ENCODE measurements around the gene NLN.
"Not testable (repeated sequence)": the region's sequence is repeated elsewhere in the genome, so short reads cannot be mapped to it uniquely, and the experiment has no call there.

NLN gene

DNA sequence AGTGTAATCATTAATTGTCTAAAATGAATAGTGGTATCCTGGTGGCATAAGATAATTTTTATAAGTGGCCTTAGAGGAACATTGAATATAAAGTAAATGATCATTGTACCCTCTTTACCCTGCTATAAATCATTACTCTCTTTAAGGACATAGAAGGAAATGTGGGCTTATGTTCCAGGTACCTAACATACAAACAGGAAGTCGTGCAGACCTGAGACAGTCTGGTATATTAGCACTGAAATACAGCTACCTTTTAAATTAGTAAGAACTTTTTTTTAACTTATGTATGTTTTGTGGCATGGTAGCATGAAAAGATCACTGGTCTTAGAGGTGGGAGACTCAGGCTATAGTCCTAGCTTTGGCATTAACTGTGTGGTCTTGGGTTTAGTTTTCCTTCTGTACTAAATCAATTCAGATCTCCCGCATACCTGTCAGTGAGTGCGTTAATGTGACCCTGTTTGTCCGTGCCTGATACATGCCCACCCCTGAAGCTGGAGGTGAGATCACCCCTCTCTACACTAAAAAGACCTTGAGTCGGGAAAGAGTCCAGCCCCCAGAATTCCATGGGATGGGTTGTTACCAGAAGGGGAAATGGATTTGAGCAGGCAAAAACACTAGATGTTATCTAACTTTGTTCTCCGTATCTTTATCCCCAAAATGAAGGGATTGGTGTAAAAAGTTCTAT, 145.0 kb downstream of the NLN start:
- Histone ChIP-seq H3K4me1 (ENCODE audit: insufficient read depth, low read length) (no peaks in the 10 kb centered on the region), H3K36me3 (ENCODE audit: insufficient read depth, low read depth, low read length) (no peaks in the 10 kb centered on the region), H3K4me3 (ENCODE audit: low read length) (no peak overlapping the region), H3K9ac (ENCODE audit: low read depth, low read length) (no peak overlapping the region), H3K27me3 (ENCODE audit: insufficient read depth, low read length) (no peaks in the 10 kb centered on the region), H3K27ac (ENCODE audit: low read length) (no peak overlapping the region), H3K9me3 (ENCODE audit: insufficient read depth, low read depth, low read length) (no peaks in the 10 kb centered on the region)

DNA sequence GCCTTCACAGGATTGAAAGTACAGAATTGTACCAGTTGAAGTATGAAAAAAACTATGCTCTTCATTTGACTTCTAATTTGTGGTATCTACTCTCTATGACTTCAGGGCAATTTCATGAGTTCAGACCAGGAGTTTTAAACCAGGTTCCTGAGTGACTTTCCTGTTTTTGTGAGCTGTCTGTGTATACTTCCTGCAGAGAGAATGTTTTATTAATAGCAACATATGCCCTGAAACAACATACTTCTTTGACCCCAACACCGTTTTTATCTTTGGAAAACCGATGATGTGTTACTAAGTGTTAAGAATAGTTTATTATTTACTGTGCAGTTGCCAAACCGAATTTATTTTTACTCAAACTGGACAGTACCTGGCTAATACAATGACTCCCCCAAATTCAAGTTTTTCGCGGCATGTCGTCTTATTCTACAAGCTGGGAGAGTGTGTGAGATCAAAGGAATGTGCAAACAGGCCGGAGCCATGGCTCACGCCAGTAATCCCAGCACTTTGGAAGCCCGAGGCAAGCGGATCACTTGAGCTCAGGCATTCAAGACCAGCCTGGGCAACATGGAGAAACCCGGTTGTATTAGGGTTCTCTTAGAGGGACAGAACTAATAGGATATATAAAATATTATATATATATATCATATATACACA, 145.7 kb downstream of the NLN start:
- H3K4me3 ChIP-seq (ENCODE audit: low read length): no peak overlapping the region
- no peak overlapping the region for H3K9ac ChIP-seq (ENCODE audit: low read depth, low read length)
- no peaks in the 10 kb centered on the region for H3K9me3 ChIP-seq (ENCODE audit: insufficient read depth, low read depth, low read length)
- H3K27me3 ChIP-seq (ENCODE audit: insufficient read depth, low read length): no peaks in the 10 kb centered on the region
- H3K27ac ChIP-seq (ENCODE audit: low read length): no peak overlapping the region
- no peaks in the 10 kb centered on the region for H3K4me1 ChIP-seq (ENCODE audit: insufficient read depth, low read length)
- no peaks in the 10 kb centered on the region for H3K36me3 ChIP-seq (ENCODE audit: insufficient read depth, low read depth, low read length)

- no peaks in the 10 kb centered on the region for H3K36me3 ChIP-seq (ENCODE audit: insufficient read depth, low read depth, low read length)
- H3K9ac ChIP-seq (ENCODE audit: low read depth, low read length): no peak overlapping the region
- no peaks in the 10 kb centered on the region for H3K4me1 ChIP-seq (ENCODE audit: insufficient read depth, low read length)
- no peaks in the 10 kb centered on the region for H3K9me3 ChIP-seq (ENCODE audit: insufficient read depth, low read depth, low read length)
- no peak overlapping the region for H3K27ac ChIP-seq (ENCODE audit: low read length)
- no peaks in the 10 kb centered on the region for H3K27me3 ChIP-seq (ENCODE audit: insufficient read depth, low read length)
- no peak overlapping the region for H3K4me3 ChIP-seq (ENCODE audit: low read length)
Measured at GRCh38 chr5:65868509-65868908, 146.5 kb downstream of the NLN start.

- H3K4me1 ChIP-seq (ENCODE audit: insufficient read depth, low read length): no peaks in the 10 kb centered on the region
- no peaks in the 10 kb centered on the region for H3K36me3 ChIP-seq (ENCODE audit: insufficient read depth, low read depth, low read length)
- H3K27me3 ChIP-seq (ENCODE audit: insufficient read depth, low read length): no peaks in the 10 kb centered on the region
- no peak overlapping the region for H3K9ac ChIP-seq (ENCODE audit: low read depth, low read length)
- H3K9me3 ChIP-seq (ENCODE audit: insufficient read depth, low read depth, low read length): no peaks in the 10 kb centered on the region
- H3K4me3 ChIP-seq (ENCODE audit: low read length): no peak overlapping the region
- H3K27ac ChIP-seq (ENCODE audit: low read length): no peak overlapping the region
Measured at GRCh38 chr5:65871182-65871581, 149.2 kb downstream of the NLN start.

DNA sequence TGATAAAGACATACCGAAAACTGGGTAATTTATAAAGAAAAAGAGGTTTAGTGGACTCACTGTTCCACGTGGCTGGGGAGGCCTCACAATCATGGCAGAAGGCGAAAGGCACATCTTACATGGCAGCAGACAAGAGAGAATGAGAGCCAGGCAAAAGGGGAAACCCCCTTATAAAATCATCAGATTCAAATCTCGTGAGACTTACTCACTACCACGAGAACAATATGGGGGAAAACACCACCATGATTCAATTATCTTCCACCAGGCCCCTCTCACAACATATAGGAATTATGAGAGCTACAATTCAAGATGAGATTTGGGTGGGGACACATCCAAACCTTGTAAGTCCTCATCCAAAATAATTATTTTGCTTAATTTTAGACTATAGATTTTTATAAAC, 149.8 kb downstream of the NLN start:
- not testable (repeated sequence) for H3K9ac ChIP-seq (ENCODE audit: low read depth, low read length); H3K9me3 ChIP-seq (ENCODE audit: insufficient read depth, low read depth, low read length); H3K4me3 ChIP-seq (ENCODE audit: low read length); H3K27ac ChIP-seq (ENCODE audit: low read length); H3K27me3 ChIP-seq (ENCODE audit: insufficient read depth, low read length); H3K4me1 ChIP-seq (ENCODE audit: insufficient read depth, low read length); H3K36me3 ChIP-seq (ENCODE audit: insufficient read depth, low read depth, low read length)

DNA sequence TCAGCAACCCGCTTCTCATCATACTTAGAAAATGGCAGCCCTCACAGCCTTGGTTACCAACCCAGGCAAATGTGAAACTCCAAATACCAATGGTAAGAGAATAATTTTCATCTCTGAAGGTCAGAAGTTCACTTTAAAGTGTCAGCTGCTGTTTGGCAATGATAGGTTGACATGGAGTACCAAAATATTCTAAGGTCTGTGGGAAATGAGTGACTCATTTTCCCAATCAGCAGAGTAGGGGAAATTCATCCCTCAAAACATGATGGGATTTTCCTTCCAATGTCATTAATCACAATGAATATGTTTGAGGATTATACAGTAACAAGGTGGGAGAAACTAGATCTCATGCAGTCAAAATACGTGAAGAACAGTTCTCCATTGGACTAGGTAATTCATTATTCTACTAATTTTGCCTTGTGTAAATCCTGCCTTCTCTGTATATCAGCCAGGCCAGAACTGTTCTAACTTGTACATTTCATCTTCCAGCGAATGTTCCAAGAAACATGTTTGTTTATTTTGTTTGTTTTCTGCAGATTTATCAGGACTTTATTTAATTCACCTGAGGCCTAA, 151.3 kb downstream of the NLN start:
- Histone ChIP-seq H3K27ac (ENCODE audit: low read length) (no peak overlapping the region), H3K36me3 (ENCODE audit: insufficient read depth, low read depth, low read length) (no peaks in the 10 kb centered on the region), H3K9me3 (ENCODE audit: insufficient read depth, low read depth, low read length) (no peaks in the 10 kb centered on the region; the same call in none of the 2 replicates)

GRCh38 chr5:65874241-65874640, 152.2 kb downstream of the NLN start:
- Histone ChIP-seq H3K4me1 (ENCODE audit: insufficient read depth, low read length) (no peaks in the 10 kb centered on the region), H3K36me3 (ENCODE audit: insufficient read depth, low read depth, low read length) (no peaks in the 10 kb centered on the region), H3K9me3 (ENCODE audit: insufficient read depth, low read depth, low read length) (no peaks in the 10 kb centered on the region; the same call in none of the 2 replicates), H3K27ac (ENCODE audit: low read length) (no peak overlapping the region), H3K9ac (ENCODE audit: low read depth, low read length) (no peak overlapping the region), H3K27me3 (ENCODE audit: insufficient read depth, low read length) (no peaks in the 10 kb centered on the region), H3K4me3 (ENCODE audit: low read length) (no peak overlapping the region)

More for the DNA sequence above, 151.3 kb downstream of the NLN start:
- H3K4me3 ChIP-seq (ENCODE audit: low read length): no peak overlapping the region
- no peak overlapping the region for H3K9ac ChIP-seq (ENCODE audit: low read depth, low read length)
- no peaks in the 10 kb centered on the region for H3K4me1 ChIP-seq (ENCODE audit: insufficient read depth, low read length)
- no peaks in the 10 kb centered on the region for H3K27me3 ChIP-seq (ENCODE audit: insufficient read depth, low read length)

GRCh38 chr5:65876496-65876895, 154.5 kb downstream of the NLN start:
- Histone ChIP-seq H3K4me1 (ENCODE audit: insufficient read depth, low read length) (no peaks in the 10 kb centered on the region), H3K9ac (ENCODE audit: low read depth, low read length) (no peak overlapping the region), H3K27ac (ENCODE audit: low read length) (no peak overlapping the region), H3K9me3 (ENCODE audit: insufficient read depth, low read depth, low read length) (no peaks in the 10 kb centered on the region; the same call in none of the 2 replicates), H3K36me3 (ENCODE audit: insufficient read depth, low read depth, low read length) (no peaks in the 10 kb centered on the region), H3K27me3 (ENCODE audit: insufficient read depth, low read length) (no peaks in the 10 kb centered on the region), H3K4me3 (ENCODE audit: low read length) (no peak overlapping the region)

- Histone ChIP-seq H3K27me3 (ENCODE audit: insufficient read depth, low read length) (no peaks in the 10 kb centered on the region), H3K9ac (ENCODE audit: low read depth, low read length) (no peak overlapping the region), H3K36me3 (ENCODE audit: insufficient read depth, low read depth, low read length) (no peaks in the 10 kb centered on the region), H3K27ac (ENCODE audit: low read length) (no peak overlapping the region), H3K4me1 (ENCODE audit: insufficient read depth, low read length) (no peaks in the 10 kb centered on the region), H3K9me3 (ENCODE audit: insufficient read depth, low read depth, low read length) (no peaks in the 10 kb centered on the region; the same call in none of the 2 replicates), H3K4me3 (ENCODE audit: low read length) (no peak overlapping the region)
Measured at GRCh38 chr5:65876970-65877369, 155.0 kb downstream of the NLN start.
